HG03432 (cell line): ENCODE data around the gene AGAP1.

Experiments
- ATAC-seq: cut with Tn5 transposase; IDR thresholded peaks from one replicate; pipeline ENCODE4 v1.9.1; 2021; ENCODE audit warnings: mild to moderate bottlenecking, moderate library complexity; ENCODE audit not compliant: unreplicated experiment

AGAP1 gene

GRCh38 chr2:235789552-235789951 lies 295.7 kb downstream of the AGAP1 start:
- ATAC-seq: no peak

DNA sequence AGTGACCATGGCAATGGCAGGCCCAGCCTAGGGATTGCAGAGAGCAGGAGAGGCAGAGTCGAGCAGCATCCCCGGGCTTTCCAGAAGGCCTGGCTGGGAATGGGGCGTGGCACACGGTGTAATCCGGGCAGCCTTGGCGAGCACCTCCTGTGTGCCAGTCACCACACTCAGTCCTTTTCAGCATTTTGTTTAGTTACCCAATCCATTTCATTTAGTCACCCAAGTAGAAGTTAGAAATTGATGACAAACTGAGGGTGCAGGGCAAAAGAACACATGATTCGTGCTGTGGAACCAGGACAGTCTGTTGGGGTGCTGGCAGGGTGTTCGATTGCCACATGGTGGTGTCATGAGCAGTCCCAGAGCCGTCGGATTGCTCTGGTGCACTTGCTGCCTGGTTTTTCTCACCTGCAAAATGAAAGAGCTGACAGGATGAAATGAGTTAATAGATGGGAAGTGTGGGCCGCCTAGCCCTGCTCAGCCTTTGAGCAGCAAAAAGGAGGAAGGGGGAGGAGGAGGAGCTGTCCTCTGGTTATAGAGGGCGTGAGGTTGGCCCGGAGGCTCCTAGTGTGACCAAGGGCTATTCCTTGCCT lies 299.4 kb downstream of the AGAP1 start:
- ATAC-seq: no peak

- ATAC-seq: no peak
Observed at GRCh38 chr2:235799281-235799680, 305.4 kb downstream of the AGAP1 start.

DNA sequence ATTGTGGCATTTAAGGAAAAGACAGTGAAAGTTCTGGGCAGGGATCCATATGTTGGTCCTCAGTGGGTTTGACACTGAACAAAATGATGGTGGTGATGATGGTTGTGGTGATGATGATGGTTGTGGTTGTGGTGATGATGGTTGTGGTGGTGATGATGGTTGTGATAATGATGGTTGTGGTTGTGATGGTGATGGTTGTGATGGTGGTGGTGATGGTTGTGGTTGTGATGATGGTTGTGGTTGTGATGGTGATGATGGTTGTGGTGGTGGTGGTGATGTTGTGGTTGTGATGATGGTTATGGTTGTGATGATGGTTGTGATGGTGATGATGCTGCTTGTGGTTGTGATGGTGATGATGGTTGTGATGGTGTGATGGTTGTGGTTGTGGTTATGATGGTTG lies 308.7 kb downstream of the AGAP1 start:
- ATAC-seq: no peak

- no peak for ATAC-seq
Observed at GRCh38 chr2:235803028-235803427, 309.2 kb downstream of the AGAP1 start.

- no peak for ATAC-seq
Observed at GRCh38 chr2:235804676-235805075, 310.8 kb downstream of the AGAP1 start.

DNA sequence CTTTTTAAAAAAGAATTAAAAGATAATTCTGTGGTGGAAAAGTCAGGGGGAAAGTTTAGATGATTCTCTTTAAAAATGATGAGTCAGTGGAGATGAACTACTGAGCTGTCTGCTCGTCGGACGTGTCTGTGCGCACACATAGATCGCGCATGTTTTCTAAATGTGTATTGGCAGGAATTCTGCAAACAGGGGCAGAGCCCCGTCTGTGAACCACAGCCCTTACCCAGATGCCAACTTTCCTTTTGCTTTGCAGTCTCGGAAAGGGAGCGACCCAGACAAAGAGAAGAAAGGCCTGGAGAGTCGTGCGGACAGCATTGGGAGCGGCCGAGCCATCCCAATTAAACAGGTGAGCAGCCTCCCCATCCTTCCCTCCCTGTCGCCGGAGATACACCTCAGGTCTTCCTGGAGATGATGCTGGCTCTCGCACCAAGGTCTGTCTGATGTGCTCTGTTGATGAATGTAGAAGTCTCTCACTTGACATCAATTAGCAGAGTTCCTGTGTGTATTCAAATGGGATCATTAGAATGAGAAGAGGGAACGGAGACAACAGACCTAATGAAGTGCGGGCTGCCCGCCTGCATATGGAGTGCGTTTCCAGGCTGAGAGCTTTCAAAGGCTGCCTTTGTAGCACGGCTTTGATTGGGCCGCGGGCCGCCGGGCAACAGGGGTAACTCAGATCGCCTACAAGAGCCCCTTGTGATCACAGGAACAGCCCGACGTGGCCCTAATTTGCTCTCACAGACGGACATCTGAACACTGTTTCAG lies 313.3 kb downstream of the AGAP1 start:
- no peak for ATAC-seq

GRCh38 chr2:235808366-235808765 lies 314.5 kb downstream of the AGAP1 start:
- ATAC-seq: no peak

GRCh38 chr2:235810252-235810651 lies 316.4 kb downstream of the AGAP1 start:
- no peak for ATAC-seq

DNA sequence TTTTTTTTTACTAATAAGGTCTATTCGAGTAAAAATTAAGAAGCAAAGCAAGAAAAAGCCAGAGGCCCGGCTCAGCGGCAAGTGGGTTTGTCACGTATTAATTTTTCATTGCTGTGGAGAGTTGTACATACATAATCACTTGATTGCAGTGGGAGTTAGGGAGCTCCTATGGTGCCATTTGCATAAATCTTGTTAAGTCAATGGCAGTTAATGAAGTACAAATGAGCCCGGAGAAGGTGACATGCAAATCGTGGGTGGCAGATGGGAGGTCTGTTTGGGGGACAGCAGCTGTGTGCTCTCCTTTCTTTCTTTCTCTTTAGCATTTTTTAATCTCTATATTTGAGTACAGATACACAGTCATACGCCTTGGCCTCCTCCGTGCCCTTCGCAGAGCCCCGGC lies 317.0 kb downstream of the AGAP1 start:
- no peak for ATAC-seq

GRCh38 chr2:235811446-235812184 lies 317.8 kb downstream of the AGAP1 start:
- ATAC-seq: no peak

- no peak for ATAC-seq
Observed at GRCh38 chr2:235812185-235812665, 318.4 kb downstream of the AGAP1 start.

DNA sequence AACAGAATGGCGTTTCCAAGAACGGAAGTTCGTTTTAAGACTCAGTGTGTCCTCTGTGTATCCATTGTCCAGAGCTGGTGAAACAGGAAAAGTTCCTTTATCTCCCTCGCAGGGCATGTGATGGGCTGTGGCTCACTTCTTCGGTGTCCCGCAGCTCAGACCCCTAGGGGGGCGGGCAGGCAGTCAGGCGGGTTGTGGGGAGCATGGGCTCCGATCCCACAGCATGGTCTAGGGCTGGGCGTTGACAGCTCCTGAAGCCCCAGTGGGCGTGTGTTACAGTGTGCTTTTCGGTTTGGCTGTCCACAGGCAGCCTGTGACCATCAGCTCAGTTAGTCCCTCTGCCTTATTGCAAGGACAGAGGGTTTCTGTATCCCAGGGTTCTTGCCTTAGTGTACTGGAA lies 319.6 kb downstream of the AGAP1 start:
- ATAC-seq: no peak

DNA sequence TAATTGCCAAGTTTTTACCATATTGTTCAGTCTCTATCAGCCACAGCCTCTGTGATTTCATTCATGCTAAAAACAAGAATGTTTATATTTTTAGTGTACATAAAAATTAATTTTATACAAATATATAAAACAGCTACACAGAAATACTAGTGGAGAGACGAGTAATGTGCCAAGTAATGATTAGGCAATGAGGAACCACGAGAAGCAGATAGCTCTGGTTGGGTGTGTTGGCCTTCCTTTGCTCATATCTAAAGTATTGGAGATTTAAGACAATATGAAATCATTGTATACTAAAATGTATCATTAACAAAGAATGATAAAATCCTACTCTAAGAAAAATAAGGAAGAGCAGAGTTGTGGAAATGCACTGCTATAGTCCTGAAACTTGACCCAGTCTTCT lies 326.7 kb downstream of the AGAP1 start:
- ATAC-seq: no peak

GRCh38 chr2:235824331-235824730 lies 330.5 kb downstream of the AGAP1 start:
- no peak for ATAC-seq

DNA sequence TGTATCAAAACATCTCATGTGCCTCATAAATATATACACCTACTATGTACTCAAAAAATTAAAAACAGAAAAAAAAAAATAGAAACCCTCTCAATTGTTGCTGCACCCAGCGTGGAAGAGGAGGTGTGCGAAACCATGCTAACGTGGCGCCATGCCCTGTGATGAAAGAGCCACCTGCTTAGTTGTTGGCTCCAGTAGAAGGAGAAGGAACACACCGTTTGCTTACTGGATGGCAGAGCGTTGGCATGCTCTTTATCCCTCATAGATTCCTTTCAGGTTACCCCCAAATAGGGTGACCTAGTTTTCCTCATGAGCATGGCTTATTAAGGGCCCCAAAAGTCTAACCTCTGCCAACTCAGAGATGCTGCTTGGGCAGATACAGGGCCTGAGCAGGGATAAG lies 332.1 kb downstream of the AGAP1 start:
- no peak for ATAC-seq

DNA sequence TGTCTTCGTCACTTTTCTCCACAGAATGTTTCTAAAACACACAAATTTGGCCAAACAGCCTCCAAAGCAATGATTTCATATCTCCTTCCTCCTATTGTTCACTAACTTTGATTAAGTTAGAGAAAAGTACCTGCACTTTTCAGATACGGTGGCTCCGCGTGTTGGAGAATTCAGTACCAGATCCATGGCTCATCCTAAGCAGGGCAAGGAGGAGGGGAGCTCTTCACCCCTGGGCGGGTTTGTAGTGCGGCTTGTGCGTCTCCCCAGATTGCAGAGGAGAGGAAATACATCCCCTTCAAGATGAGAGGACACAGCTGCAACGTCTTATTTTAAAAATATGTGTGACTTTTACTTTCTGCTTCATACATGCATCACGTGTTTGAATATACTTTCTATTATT lies 333.0 kb downstream of the AGAP1 start:
- no peak for ATAC-seq

GRCh38 chr2:235827585-235827992 lies 333.7 kb downstream of the AGAP1 start:
- ATAC-seq: no peak

DNA sequence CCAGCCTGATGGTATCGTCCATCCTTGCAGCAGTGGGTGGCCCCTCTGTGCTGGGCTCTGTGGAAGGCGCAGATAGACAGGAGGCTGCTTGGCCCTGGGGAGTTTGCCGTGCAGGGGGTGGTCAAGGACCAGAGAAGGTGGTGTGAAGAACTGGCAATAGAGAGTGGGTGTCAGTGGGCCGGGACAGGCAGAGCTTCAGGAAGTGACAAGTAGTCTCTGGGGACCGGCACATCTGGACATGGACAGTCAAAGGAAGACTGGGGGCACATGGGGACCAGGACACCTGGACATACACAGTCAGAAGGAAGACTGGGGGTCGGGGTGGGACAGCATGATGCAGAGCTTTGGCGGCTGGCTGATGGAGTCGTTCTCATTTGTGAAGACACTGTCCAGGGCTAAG lies 335.9 kb downstream of the AGAP1 start:
- ATAC-seq: no peak

DNA sequence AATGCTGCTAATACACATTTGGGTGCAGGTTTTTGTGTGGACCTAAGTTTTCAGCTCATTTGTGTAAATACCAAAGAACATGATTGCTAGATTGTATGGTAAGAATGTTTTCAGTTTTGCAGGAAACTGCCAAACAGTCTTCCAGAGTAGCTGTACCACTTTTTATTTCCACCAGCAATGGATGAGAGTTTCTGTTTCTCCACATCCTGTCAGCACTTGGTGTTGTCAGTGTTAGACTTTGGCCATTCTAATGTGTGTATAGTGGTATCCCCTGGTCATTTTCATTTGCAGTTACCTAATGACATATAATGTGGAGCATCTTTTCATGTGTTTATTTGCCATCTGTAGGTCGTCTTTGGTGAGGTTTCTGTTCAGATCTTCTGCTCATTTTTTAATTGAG lies 337.9 kb downstream of the AGAP1 start:
- ATAC-seq: no peak

DNA sequence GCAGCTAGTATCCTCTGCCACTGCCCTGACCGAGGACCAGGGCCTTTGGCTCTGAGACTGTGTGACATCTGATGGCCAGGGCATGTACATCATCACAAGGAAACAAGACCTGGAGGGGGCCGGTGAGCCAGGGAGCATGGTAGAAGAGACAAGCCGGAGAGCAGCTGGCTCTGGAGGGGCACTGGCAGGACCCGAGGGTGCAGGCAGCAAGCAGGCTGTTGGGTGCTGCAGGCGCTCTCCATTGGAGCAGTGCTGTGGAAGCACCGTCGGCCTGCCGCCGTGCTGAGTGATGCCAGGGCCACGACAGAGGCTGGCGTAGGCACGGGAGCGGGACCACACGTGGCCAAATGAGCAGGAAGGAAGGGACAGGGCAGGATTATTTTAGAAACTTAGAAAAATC lies 339.1 kb downstream of the AGAP1 start:
- ATAC-seq: no peak
